ENCODE data around the gene TTLL6. TPM values are rescaled to one million over a fixed set of nuclear protein-coding genes. Genes with fewer than 3 reads are reported as not detected.
A peak's percentile ranks its signal among the peaks of the same experiment; 100 is the strongest.

TTLL6 gene
- not detected for total RNA-seq

DNA sequence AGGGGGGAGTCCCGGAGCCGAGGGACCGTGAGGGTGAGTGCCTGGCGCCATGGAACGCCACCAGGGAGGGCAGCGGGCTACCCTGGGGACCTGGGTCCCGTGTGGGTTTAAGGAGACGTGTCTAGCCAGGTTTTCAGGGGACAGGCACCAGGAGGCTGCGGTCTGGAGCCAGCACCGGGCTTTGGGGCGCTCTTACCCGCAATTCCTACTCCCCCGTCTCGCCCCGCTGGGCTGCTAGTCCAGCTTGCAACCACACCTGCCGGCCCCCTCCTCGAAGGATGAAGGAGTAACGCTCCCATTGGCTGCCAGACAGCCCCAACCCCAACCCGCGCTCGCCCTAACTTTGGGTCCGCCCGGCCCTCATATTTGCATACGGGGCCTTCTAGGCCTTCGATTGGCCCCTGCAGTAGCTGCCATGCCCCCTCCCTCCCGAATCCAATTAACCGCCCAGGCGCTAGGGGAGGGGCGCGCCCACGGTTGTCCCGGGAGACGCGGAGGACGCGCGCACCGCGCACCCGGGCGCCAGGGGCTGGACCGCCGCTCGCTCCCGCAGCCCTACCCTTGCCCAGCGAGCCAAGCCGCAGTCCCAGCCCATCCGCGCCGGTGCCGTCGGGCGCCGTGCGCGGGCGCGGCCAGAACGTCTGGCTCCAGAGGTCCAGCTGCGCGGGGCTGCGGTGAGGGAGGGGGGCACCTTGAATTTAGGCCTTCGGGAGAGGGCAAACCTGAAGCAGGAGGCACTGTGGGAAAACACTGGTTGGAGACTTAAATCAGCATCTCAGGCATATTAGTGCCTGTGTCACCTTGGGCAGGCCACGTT, at the start of gene TTLL6:
Gene TTLL6, minus strand, starts transcription at position 456 of the 817 bp plus-strand sequence. Its CDS starts 157 bp downstream, at position 299.
- peaks cover 25 to 51% (median 41%) of the 10 kb centered on the region in 3 donors for H3K27me3 ChIP-seq (ENCODE audit: control insufficient read depth in 3 of 3, insufficient read depth in 3 of 3, low read length in 3 of 3)
- H3K9ac ChIP-seq (ENCODE audit: low read depth in 1 of 3, low read length in 3 of 3): peak within 1 kb of the TSS in 1 of 3 donors; percentile 33
- no peak within 1 kb of the TSS for H3K27ac ChIP-seq (ENCODE audit: low read depth, low read length)

GRCh38 chr17:48860456-48860855, 43.4 kb upstream of the TTLL6 start:
- no peaks in the 10 kb centered on the region for H3K4me1 ChIP-seq (ENCODE audit: control insufficient read depth in 3 of 3, insufficient read depth in 3 of 3, low read length in 3 of 3)
- H3K9me3 ChIP-seq (ENCODE audit: control insufficient read depth in 3 of 3, low read length in 3 of 3): no peaks in the 10 kb centered on the region
- H3K36me3 ChIP-seq (ENCODE audit: control insufficient read depth in 3 of 3, insufficient read depth in 3 of 3, low read length in 3 of 3): peaks cover 43 to 66% (median 62%) of the 10 kb centered on the region in 3 donors
- no peak overlapping the region for H3K4me3 ChIP-seq (ENCODE audit: low read length in 3 of 3)
- H3K27ac ChIP-seq (ENCODE audit: low read depth, low read length): no peak overlapping the region
- H3K9ac ChIP-seq (ENCODE audit: low read depth in 1 of 3, low read length in 3 of 3): no peak overlapping the region
- H3K27me3 ChIP-seq (ENCODE audit: control insufficient read depth in 3 of 3, insufficient read depth in 3 of 3, low read length in 3 of 3): no peaks in the 10 kb centered on the region

More for the DNA sequence above, at the start of gene TTLL6:
- Histone ChIP-seq H3K4me1 (ENCODE audit: control insufficient read depth in 3 of 3, insufficient read depth in 3 of 3, low read length in 3 of 3) (peaks cover 0 to 4% (median 0%) of the 10 kb centered on the region in 3 donors), H3K36me3 (ENCODE audit: control insufficient read depth in 3 of 3, insufficient read depth in 3 of 3, low read length in 3 of 3) (no peaks in the 10 kb centered on the region), H3K4me3 (ENCODE audit: low read length in 3 of 3) (peak within 1 kb of the TSS; percentile 10 to 63 (median 51)), H3K9me3 (ENCODE audit: control insufficient read depth in 3 of 3, low read length in 3 of 3) (no peaks in the 10 kb centered on the region)

- no peaks in the 10 kb centered on the region for H3K27me3 ChIP-seq (ENCODE audit: control insufficient read depth in 3 of 3, insufficient read depth in 3 of 3, low read length in 3 of 3)
- no peak overlapping the region for H3K9ac ChIP-seq (ENCODE audit: low read depth in 1 of 3, low read length in 3 of 3)
- H3K27ac ChIP-seq (ENCODE audit: low read depth, low read length): no peak overlapping the region
- no peak overlapping the region for H3K4me3 ChIP-seq (ENCODE audit: low read length in 3 of 3)
- no peaks in the 10 kb centered on the region for H3K9me3 ChIP-seq (ENCODE audit: control insufficient read depth in 3 of 3, low read length in 3 of 3)
- H3K36me3 ChIP-seq (ENCODE audit: control insufficient read depth in 3 of 3, insufficient read depth in 3 of 3, low read length in 3 of 3): peaks cover 46 to 68% (median 65%) of the 10 kb centered on the region in 3 donors
- no peaks in the 10 kb centered on the region for H3K4me1 ChIP-seq (ENCODE audit: control insufficient read depth in 3 of 3, insufficient read depth in 3 of 3, low read length in 3 of 3)
These were observed 43.0 kb upstream of the TTLL6 start for GRCh38 chr17:48860034-48860433.

GRCh38 chr17:48856122-48856821, 39.2 kb upstream of the TTLL6 start:
- Histone ChIP-seq H3K4me3 (ENCODE audit: low read length in 3 of 3) (no peak overlapping the region), H3K27ac (ENCODE audit: low read depth, low read length) (no peak overlapping the region), H3K36me3 (ENCODE audit: control insufficient read depth in 3 of 3, insufficient read depth in 3 of 3, low read length in 3 of 3) (peaks cover 49 to 69% (median 64%) of the 10 kb centered on the region in 3 donors)

GRCh38 chr17:48854774-48855476, 37.9 kb upstream of the TTLL6 start:
- Histone ChIP-seq H3K36me3 (ENCODE audit: control insufficient read depth in 3 of 3, insufficient read depth in 3 of 3, low read length in 3 of 3) (peaks cover 48 to 66% (median 63%) of the 10 kb centered on the region in 3 donors), H3K9me3 (ENCODE audit: control insufficient read depth in 3 of 3, low read length in 3 of 3) (no peaks in the 10 kb centered on the region), H3K4me1 (ENCODE audit: control insufficient read depth in 3 of 3, insufficient read depth in 3 of 3, low read length in 3 of 3) (no peaks in the 10 kb centered on the region)

More at GRCh38 chr17:48856122-48856821, 39.2 kb upstream of the TTLL6 start:
- no peaks in the 10 kb centered on the region for H3K27me3 ChIP-seq (ENCODE audit: control insufficient read depth in 3 of 3, insufficient read depth in 3 of 3, low read length in 3 of 3)
- H3K4me1 ChIP-seq (ENCODE audit: control insufficient read depth in 3 of 3, insufficient read depth in 3 of 3, low read length in 3 of 3): no peaks in the 10 kb centered on the region
- no peaks in the 10 kb centered on the region for H3K9me3 ChIP-seq (ENCODE audit: control insufficient read depth in 3 of 3, low read length in 3 of 3)
- no peak overlapping the region for H3K9ac ChIP-seq (ENCODE audit: low read depth in 1 of 3, low read length in 3 of 3)

GRCh38 chr17:48850792-48851323, 33.8 kb upstream of the TTLL6 start:
- Histone ChIP-seq H3K9me3 (ENCODE audit: control insufficient read depth in 3 of 3, low read length in 3 of 3) (no peaks in the 10 kb centered on the region), H3K36me3 (ENCODE audit: control insufficient read depth in 3 of 3, insufficient read depth in 3 of 3, low read length in 3 of 3) (peaks cover 52 to 81% (median 68%) of the 10 kb centered on the region in 3 donors), H3K4me3 (ENCODE audit: low read length in 3 of 3) (no peak overlapping the region), H3K27me3 (ENCODE audit: control insufficient read depth in 3 of 3, insufficient read depth in 3 of 3, low read length in 3 of 3) (no peaks in the 10 kb centered on the region), H3K27ac (ENCODE audit: low read depth, low read length) (no peak overlapping the region), H3K4me1 (ENCODE audit: control insufficient read depth in 3 of 3, insufficient read depth in 3 of 3, low read length in 3 of 3) (no peaks in the 10 kb centered on the region), H3K9ac (ENCODE audit: low read depth in 1 of 3, low read length in 3 of 3) (no peak overlapping the region)

More at GRCh38 chr17:48854774-48855476, 37.9 kb upstream of the TTLL6 start:
- no peaks in the 10 kb centered on the region for H3K27me3 ChIP-seq (ENCODE audit: control insufficient read depth in 3 of 3, insufficient read depth in 3 of 3, low read length in 3 of 3)
- no peak overlapping the region for H3K9ac ChIP-seq (ENCODE audit: low read depth in 1 of 3, low read length in 3 of 3)
- H3K27ac ChIP-seq (ENCODE audit: low read depth, low read length): no peak overlapping the region
- no peak overlapping the region for H3K4me3 ChIP-seq (ENCODE audit: low read length in 3 of 3)

- H3K9me3 ChIP-seq (ENCODE audit: control insufficient read depth in 3 of 3, low read length in 3 of 3): no peaks in the 10 kb centered on the region
- H3K36me3 ChIP-seq (ENCODE audit: control insufficient read depth in 3 of 3, insufficient read depth in 3 of 3, low read length in 3 of 3): peaks cover 10 to 27% (median 25%) of the 10 kb centered on the region in 3 donors
- H3K9ac ChIP-seq (ENCODE audit: low read depth in 1 of 3, low read length in 3 of 3): no peak overlapping the region
- peaks cover 28 to 33% (median 30%) of the 10 kb centered on the region in 3 donors for H3K4me1 ChIP-seq (ENCODE audit: control insufficient read depth in 3 of 3, insufficient read depth in 3 of 3, low read length in 3 of 3)
- peak overlapping the region; percentile 38 for H3K27ac ChIP-seq (ENCODE audit: low read depth, low read length)
- H3K27me3 ChIP-seq (ENCODE audit: control insufficient read depth in 3 of 3, insufficient read depth in 3 of 3, low read length in 3 of 3): no peaks in the 10 kb centered on the region
- no peak overlapping the region for H3K4me3 ChIP-seq (ENCODE audit: low read length in 3 of 3)
These were observed 26.3 kb upstream of the TTLL6 start for GRCh38 chr17:48843187-48843900.

- Histone ChIP-seq H3K36me3 (ENCODE audit: control insufficient read depth in 3 of 3, insufficient read depth in 3 of 3, low read length in 3 of 3) (peaks cover 8 to 24% (median 20%) of the 10 kb centered on the region in 3 donors), H3K4me1 (ENCODE audit: control insufficient read depth in 3 of 3, insufficient read depth in 3 of 3, low read length in 3 of 3) (peaks cover 28 to 33% (median 30%) of the 10 kb centered on the region in 3 donors), H3K9ac (ENCODE audit: low read depth in 1 of 3, low read length in 3 of 3) (no peak overlapping the region), H3K4me3 (ENCODE audit: low read length in 3 of 3) (no peak overlapping the region), H3K27me3 (ENCODE audit: control insufficient read depth in 3 of 3, insufficient read depth in 3 of 3, low read length in 3 of 3) (no peaks in the 10 kb centered on the region), H3K27ac (ENCODE audit: low read depth, low read length) (peak overlapping the region; percentile 38), H3K9me3 (ENCODE audit: control insufficient read depth in 3 of 3, low read length in 3 of 3) (no peaks in the 10 kb centered on the region)
These were observed 25.7 kb upstream of the TTLL6 start for GRCh38 chr17:48842746-48843145.

GRCh38 chr17:48841395-48841831, 24.4 kb upstream of the TTLL6 start:
- H3K4me1 ChIP-seq (ENCODE audit: control insufficient read depth in 3 of 3, insufficient read depth in 3 of 3, low read length in 3 of 3): peaks cover 29 to 34% (median 33%) of the 10 kb centered on the region in 3 donors
- H3K27me3 ChIP-seq (ENCODE audit: control insufficient read depth in 3 of 3, insufficient read depth in 3 of 3, low read length in 3 of 3): no peaks in the 10 kb centered on the region
- H3K4me3 ChIP-seq (ENCODE audit: low read length in 3 of 3): peak overlapping the region; percentile 9 to 63 (median 45)
- H3K36me3 ChIP-seq (ENCODE audit: control insufficient read depth in 3 of 3, insufficient read depth in 3 of 3, low read length in 3 of 3): peaks cover 8 to 25% (median 14%) of the 10 kb centered on the region in 3 donors
- H3K27ac ChIP-seq (ENCODE audit: low read depth, low read length): peak overlapping the region; percentile 41
- peak overlapping the region; percentile 4 to 75 (median 36) for H3K9ac ChIP-seq (ENCODE audit: low read depth in 1 of 3, low read length in 3 of 3)
- no peaks in the 10 kb centered on the region for H3K9me3 ChIP-seq (ENCODE audit: control insufficient read depth in 3 of 3, low read length in 3 of 3)

All from skeletal muscle tissue (tissue), 4 donors.